ENCODE data around the gene TSPAN10. TPM values are rescaled to one million over a fixed set of nuclear protein-coding genes. Genes with fewer than 3 reads are reported as not detected.

Gene TSPAN10
- total and polyA plus RNA-seq, 2 of the 13 experiments (the other 11 are each of a cell fraction or from before 2014, with no cell fraction given), result 0.54 to 0.75 TPM

DNA sequence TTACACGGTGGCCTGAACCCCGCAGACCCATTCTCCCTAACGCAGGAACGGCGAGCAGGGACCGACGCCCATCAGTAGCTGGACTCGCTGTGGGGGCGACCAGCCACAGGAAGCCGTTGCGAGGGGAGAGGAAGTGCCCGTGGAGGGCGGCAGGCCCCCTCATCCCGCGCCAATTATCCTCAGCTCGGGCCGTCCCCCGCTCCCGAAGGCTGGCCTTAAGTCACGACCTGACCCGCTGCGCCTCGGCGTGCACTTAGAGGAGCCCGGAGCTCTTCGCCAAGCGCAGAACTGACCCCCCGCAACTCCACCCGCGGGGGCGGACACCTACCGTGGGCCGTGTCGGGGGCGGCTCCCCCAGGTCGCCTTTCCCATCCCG, 46.2 kb downstream of the TSPAN10 start (continued):
- TF ChIP-seq, protein P1, sequence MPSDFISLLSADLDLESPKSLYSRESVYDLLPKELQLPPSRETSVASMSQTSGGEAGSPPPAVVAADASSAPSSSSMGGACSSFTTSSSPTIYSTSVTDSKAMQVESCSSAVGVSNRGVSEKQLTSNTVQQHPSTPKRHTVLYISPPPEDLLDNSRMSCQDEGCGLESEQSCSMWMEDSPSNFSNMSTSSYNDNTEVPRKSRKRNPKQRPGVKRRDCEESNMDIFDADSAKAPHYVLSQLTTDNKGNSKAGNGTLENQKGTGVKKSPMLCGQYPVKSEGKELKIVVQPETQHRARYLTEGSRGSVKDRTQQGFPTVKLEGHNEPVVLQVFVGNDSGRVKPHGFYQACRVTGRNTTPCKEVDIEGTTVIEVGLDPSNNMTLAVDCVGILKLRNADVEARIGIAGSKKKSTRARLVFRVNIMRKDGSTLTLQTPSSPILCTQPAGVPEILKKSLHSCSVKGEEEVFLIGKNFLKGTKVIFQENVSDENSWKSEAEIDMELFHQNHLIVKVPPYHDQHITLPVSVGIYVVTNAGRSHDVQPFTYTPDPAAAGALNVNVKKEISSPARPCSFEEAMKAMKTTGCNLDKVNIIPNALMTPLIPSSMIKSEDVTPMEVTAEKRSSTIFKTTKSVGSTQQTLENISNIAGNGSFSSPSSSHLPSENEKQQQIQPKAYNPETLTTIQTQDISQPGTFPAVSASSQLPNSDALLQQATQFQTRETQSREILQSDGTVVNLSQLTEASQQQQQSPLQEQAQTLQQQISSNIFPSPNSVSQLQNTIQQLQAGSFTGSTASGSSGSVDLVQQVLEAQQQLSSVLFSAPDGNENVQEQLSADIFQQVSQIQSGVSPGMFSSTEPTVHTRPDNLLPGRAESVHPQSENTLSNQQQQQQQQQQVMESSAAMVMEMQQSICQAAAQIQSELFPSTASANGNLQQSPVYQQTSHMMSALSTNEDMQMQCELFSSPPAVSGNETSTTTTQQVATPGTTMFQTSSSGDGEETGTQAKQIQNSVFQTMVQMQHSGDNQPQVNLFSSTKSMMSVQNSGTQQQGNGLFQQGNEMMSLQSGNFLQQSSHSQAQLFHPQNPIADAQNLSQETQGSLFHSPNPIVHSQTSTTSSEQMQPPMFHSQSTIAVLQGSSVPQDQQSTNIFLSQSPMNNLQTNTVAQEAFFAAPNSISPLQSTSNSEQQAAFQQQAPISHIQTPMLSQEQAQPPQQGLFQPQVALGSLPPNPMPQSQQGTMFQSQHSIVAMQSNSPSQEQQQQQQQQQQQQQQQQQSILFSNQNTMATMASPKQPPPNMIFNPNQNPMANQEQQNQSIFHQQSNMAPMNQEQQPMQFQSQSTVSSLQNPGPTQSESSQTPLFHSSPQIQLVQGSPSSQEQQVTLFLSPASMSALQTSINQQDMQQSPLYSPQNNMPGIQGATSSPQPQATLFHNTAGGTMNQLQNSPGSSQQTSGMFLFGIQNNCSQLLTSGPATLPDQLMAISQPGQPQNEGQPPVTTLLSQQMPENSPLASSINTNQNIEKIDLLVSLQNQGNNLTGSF (CRISPR knock-in tag; IDR thresholded peaks at IDR 0.05), result no peak
- TF ChIP-seq ZNF432 (CRISPR knock-in tag; IDR thresholded peaks at IDR 0.05; ENCODE audit: borderline replicate concordance) (no peak), ZBTB38 (CRISPR knock-in tag; IDR thresholded peaks at IDR 0.05) (no peak), ZNF431 (CRISPR knock-in tag; IDR thresholded peaks at IDR 0.05; ENCODE audit: borderline replicate concordance, low read depth) (no peak), BHLHE40 (IDR thresholded peaks at IDR 0.05; ENCODE audit: low read length) (no peak), ZMAT3 (CRISPR knock-in tag; conservative IDR thresholded peaks at IDR 0.05) (no peak), ZNF124 (CRISPR knock-in tag; IDR thresholded peaks at IDR 0.05) (no peak), ZNF557 (CRISPR knock-in tag; IDR thresholded peaks at IDR 0.05) (no peak), JUNB (CRISPR knock-in tag; IDR thresholded peaks at IDR 0.05; ENCODE audit: borderline replicate concordance) (no peak), KLF13 (CRISPR knock-in tag; IDR thresholded peaks at IDR 0.05) (0 out of 2 replicates have a peak, but pooled peaks have one; percentile 39), TSC22D2 (CRISPR knock-in tag; IDR thresholded peaks at IDR 0.05; ENCODE audit: borderline replicate concordance) (no peak), TRIM22 (IDR thresholded peaks at IDR 0.05) (no peak), KMT2A (CRISPR knock-in tag; IDR thresholded peaks at IDR 0.05) (no peak), KLF12 (CRISPR knock-in tag; IDR thresholded peaks at IDR 0.05; ENCODE audit: borderline replicate concordance) (0 out of 2 replicates have a peak, but pooled peaks have one; percentile 12), RERE (CRISPR knock-in tag; IDR thresholded peaks at IDR 0.05; ENCODE audit: low read depth) (no peak), NFATC3 (CRISPR knock-in tag; IDR thresholded peaks at IDR 0.05) (no peak), AHR (CRISPR knock-in tag; IDR thresholded peaks at IDR 0.05) (no peak), HMG20B (CRISPR knock-in tag; conservative IDR thresholded peaks at IDR 0.05) (no peak), ZNF24 (IDR thresholded peaks at IDR 0.05) (no peak), GABPA (IDR thresholded peaks at IDR 0.05; ENCODE audit: low read depth, low read length) (peak; percentile 42), GABPA (CRISPR knock-in tag; IDR thresholded peaks at IDR 0.05; ENCODE audit: low read depth) (no peak), IRF2 (CRISPR knock-in tag; IDR thresholded peaks at IDR 0.05) (no peak)

Measured in HepG2 (cell line).